Tongue (tissue), 2 donors: ENCODE data around the gene ZBTB8B. TPM values are rescaled to one million over a fixed set of nuclear protein-coding genes. Genes with fewer than 3 reads are reported as not detected.
"Not testable (repeated sequence)": the region's sequence is repeated elsewhere in the genome, so short reads cannot be mapped to it uniquely, and the experiment has no call there.

Source experiments
- DNase-seq: peaks from one replicate; pipeline ENCODE4 v3.0.0-alpha.2; 2015
- total RNA-seq: library from RNA; depleted of rRNA; stranded (reverse); fragments of >200 nt; gene quantifications from one replicate; pipeline ENCODE4 v1.2.3, GENCODE V29; 2014

Gene ZBTB8B
- total RNA-seq = under 0.01 TPM

DNA sequence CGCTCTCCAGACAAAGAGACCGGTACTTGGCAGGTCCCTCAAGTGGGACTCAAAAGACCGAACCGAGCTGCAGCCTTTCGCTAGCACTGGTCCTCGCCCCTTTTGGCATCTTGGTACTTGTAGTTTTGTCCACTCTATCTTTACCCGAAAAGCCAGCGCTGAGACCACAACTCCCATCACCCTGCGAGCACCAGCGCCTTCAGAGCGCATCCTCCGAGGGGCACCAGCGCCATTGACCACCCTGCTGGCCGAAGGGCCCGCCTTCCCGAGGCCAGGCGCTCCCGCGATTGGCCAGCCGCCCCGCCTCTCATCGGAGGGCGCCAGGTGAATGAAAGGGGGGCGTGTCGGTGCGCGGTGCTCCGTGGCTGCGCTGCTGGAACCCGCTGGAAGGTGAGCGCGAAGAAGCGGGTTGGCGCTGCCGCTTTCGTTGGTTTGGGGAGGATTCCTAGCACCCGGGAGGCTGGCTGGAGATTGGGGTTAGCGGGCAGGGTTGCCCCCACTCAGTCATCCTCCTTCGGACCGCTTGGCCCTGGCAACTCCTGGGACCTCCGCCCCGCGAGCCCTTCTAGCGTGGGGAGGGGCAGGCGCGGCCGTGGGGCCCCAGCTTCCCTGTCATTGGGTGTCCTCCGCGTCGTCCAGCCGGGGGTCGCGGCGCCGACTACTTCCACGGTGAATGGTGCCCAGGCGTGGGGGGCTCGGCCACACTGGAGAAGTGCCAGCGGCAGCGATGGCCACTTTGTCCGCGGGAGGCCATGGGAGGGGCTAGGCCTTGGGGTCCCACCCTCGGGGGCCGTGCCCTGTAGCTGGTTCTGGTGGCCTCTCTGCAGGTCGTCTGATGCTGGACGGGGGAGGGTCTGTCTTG lies at the start of gene ZBTB8B:
ZBTB8B (plus strand) TSS at position 357 of the 862 bp plus-strand sequence. CDS start 5,553 bp downstream, outside the sequence.
- DNase-seq = peak; percentile 95

DNA sequence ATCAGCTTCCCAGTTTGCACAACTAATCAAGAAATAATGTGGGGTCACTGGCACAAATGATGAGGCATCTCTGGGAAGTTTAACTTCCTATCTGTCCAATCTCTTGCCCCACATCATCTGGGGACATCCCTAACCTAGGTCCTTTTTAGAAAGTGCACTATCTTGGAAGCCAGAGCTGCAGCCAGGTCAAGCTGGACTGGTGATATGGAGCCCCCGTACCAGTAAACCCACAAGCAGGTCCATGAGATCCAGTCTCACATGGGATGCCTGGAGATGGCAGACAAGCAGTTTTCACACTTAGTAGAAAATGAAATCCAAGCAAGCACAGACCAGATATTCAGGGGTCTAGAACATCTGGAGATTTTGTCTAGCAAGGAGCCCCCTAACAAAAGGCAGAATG lies 43.1 kb upstream of the ZBTB8B start:
- no peak for DNase-seq

DNA sequence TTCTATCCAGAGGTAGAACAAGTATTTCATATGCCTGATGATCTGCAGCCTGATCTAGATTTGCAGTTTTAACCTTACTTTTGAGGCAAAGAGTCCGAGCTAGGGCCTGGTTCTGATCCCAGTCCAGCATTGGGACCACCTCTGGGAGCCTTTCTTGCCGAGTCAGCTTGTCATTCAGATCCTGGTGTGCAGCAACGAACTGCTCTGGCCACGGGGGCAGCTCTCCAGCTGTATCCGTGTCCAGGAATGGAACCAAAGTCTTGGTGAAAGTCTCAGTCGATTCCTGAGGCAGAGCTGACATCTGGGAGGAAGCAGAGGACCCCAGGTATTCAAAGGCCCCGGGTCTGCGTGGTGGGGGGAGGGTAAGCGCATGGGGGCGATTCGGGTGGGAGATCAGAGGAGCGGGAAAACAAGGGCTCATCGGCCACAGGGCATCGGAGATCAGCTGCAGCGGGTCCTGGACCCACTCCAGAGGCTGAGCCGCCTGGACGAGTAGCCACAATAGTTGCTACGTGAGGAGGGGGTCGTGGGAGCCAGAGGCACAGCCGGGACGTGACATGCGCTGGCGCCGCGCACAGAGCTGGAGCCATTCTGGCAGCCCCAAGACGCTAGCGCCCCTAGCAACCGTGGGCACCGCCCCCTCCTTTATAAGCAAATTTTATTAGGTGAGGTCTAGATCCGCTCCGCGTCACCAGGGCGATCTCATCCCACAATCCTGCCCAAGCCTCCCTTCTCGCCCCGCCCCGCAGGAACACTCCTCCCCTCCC lies 38.2 kb upstream of the ZBTB8B start:
- DNase-seq = peak; percentile 70

DNA sequence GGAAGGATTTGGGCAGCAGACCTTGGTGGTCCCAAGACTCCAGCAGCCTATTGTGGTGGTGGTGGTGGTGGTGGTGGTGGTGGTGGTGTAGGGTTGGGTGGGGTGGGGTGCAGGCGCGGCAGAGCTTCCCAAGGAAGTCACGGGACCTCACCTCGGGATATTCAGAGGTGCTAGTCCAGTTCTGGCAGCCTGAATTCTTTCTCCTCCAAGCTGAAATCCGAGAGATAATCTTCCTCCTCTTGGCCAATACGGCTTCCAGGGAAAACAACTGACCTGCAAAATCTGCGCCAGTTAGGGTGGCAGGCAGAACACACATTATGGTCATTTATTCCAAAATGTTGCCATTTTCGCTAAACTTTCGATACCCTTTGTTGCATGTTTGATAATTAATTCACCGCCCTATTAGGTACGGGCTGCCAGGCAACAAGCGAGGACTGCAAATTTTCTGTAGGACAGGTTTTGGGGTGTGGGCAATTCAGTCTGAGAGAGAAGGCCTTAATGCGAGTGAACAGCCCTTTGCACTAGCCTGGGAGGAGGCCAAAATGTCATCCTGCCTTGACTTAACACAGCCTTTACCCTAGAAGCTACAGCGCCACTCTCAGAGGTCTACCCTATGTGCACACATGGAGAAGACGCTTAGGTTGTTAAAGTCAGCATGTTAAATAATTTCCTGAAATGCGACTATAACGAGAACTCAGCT lies 37.5 kb upstream of the ZBTB8B start:
- no peak for DNase-seq

DNA sequence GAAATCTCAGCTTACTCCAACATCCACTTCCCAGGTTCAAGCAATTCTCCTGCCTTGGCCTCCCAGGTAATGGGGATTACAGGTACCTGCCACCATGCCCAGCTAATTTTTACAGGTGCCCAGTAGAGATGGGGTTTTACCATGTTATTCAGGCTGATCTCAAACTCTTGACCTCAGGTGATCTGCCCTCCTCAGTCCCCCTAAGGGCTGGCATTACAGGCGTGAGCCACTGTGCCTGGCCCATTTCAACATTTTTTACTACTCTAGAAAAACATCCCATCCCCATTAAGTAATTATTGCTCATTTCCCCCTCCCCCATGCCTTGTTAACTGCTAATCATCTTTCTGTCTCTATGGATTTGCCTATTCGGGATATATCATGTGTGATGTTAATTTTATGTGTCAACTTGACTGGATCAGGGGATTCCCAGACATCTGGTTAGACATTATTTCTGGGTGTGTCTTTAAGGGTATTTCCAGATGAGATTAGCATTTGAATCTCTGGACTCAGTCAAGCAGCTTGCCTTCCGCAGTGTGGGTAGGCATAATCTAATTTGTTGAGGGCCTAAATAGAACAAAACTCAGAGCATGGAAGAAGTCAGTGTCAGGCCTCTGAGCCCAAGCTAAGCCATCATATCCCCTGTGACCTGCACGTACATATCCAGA lies 33.0 kb upstream of the ZBTB8B start:
- DNase-seq = no peak

DNA sequence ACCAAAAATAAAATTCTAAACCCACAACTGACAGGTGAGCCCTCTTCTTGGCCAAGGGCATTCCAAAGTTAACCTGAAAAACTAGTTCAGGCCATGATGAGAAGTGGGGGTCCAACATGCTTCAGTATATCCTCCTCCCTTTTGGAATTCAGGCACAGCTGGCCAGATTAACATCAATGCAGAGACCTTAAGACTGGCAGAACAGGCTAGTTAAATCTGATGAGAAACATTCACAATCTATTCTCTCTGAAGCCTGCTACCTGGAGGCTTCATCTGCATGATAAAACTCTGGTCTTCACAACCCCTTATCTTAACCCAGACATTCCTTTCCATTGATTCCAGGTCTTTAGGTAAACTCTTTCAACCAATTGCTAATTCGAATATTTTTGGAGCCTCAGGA lies 26.7 kb upstream of the ZBTB8B start:
- no peak for DNase-seq

DNA sequence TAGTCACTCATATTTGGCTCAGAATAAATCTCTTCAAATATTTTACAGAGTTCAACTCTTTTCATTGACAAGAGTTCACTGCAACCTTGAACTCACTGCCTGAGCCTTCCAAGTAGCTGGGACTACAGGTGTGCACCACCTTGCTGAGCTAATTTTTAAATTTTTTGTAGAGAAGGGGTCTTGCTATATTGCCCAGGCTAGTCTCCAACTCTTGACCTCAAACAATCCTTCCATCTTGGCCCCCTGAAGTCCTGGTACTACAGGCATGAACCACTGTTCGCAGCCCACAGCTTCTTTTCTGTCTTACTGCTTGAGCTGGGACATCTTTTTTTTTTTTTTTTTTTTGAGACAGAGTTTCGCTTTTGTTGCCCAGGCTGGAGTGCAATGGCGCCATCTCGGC lies 26.1 kb upstream of the ZBTB8B start:
- not testable (repeated sequence) for DNase-seq

DNA sequence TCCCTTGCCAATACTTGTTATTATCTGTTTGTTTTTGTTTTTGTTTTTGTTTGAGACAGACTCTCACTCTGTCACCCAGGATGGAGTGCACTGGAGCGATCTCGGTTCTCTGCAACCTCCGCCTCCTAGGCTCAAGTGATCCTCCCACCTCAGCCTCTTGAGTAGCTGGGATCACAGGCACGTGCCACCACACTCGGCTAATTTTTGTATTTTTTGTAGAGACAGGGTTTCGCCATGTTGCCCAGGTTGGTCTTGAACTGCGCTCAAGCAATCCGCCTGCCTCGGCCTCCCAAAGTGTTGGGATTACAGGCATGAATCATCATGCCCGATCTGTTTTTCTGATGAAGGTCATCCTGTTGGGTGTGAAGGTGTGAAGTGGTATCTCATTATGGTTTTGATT lies 23.4 kb upstream of the ZBTB8B start:
- DNase-seq = not testable (repeated sequence)

DNA sequence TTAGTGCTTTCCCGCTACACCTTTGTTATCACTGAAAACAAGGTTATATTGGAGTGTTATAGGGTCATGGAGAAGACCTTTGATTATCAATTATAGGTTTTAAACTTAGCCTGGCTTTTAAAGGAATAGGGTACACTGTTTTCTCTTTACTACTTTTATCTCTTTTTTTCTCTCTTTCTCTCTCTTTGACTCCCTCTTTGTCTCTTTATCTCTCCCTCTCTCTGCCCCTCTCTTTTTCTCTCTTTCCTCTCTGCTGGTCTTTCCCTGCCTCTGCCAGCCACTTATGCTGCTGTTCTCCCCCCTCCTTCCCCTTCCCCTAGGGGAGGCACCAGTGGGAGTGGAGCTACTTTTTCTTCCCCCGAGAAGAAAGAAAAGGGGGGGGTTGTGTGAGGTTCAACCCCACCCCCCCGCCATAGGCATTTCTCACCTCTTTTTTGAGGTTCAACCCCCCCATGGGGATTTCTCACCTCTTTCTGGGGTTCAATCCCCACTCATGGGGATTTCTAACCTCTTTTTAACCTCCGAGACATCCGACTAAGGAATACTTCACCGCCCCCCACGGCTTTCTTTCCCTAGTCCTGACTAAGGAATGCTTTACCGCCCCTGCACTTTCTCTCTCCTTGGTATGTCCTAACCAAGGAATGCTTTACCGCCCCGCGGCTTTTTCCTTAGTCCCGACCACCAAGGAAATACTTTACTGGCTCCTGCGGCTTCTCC lies 17.2 kb upstream of the ZBTB8B start:
- DNase-seq = peak; percentile 17

DNA sequence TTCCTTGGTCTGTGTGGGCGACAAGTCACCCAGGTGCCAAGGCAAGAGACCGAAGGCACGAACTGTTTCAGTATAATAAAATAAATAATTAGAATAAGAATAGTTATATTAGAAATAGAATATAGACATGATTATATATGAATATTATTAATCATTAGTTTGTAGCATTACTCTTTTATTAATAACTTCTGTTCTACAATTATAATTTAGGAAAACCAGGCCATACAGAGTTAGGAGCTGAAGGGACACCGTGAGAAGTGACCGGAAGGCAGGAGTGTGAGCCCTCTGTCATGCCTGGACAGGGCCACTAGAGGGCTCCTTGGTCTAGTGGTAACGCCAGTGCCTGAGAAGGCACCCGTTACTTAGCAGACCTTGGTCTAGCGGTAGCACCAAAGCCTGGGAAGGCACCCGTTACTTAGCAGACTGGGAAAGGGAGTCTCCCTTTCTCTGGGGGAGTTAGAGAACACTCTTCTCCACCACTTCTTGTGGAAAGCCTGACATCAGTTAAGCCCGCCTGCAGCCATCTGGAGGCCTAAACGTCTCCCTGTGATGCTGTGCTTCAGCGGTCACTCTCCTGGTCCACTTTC lies 16.6 kb upstream of the ZBTB8B start:
- peak; percentile 67 for DNase-seq

DNA sequence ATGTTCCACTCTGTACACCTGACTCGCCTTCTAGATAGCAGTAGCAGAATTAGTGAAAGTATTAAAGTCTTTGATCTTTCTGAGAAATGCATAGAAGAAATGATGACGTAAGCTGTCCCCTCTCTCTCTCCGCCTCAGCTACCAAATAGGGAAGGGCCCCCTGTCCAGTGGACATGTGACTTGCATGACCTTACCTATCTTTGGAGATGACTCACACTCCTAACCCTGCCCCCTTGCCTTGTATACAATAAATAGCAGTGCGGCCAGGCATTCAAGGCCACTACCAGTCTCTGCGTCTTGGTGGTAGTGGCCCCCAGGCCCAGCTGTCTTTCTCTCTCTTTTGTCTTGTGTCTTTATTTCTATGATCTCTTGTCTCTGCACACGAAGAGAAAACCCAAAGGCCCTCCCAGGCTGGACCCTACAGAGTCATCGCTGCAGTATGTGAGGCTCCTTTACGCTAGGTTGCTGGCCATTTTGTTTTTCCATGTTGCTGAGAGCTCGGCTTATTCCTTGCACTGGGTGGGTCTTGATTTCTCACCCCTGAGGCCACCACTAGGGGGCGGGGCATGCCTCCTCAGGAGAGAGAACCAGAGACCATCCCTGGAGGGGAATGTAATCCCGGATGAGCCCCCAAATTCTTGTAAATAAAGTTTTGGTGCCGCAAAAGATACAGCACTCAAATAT lies 16.0 kb upstream of the ZBTB8B start:
- DNase-seq = no peak

DNA sequence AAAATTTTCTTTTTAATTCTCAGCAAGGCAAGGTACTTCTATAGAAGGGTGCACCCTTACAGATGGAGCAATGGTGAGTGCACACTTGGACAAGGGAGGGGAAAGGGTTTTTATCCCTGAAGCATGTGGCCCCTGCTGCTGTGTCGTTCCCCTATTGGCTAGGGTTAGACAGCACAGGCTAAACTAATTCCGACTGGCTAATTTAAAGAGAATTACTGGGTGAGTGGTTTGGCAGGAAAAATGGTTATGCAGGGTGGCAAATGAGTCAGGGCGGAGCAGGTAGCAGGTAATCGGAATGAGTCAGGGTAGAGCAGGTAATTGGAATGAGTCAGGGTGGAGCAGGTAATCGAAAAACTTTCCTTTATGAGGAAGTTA lies 15.4 kb upstream of the ZBTB8B start:
- DNase-seq = not testable (repeated sequence)

DNA sequence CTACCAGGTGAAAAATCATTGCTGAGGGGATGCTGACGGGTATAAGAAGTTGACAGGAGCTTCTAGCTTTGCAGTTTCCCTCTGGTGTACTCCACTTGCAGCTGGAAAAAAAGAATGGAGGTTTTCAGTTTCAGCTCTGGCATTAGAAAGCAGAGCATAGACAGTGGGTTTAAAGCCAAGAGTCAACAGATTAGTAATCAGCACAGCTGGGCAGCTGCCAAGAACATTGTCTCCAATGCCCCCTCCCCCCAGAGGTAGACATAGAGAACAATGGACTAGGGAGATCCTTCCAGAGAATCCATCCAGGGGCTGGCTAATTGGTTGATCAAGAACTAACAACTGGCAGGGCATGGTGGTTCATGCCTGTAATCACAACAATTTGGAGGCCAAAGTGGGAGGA lies 10.1 kb upstream of the ZBTB8B start:
- no peak for DNase-seq

DNA sequence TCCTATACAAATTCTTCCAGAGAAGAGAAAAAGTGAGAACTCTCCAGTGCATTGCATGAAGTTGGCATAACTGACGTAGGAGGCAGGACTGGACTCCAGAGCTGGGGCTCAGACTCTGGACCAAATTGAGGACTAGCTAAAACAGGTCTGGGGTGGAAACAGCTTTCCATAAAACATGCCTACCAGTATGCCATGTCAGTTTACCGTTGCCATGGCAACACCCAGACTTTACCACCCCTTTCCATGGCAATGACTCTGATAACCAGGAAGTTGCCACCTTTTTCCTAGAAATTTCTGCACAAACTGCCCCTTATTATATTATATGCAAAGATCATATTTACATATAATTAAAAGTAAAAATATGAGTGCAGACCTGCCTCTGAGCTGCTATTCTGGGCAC lies 8.9 kb upstream of the ZBTB8B start:
- DNase-seq = no peak

DNA sequence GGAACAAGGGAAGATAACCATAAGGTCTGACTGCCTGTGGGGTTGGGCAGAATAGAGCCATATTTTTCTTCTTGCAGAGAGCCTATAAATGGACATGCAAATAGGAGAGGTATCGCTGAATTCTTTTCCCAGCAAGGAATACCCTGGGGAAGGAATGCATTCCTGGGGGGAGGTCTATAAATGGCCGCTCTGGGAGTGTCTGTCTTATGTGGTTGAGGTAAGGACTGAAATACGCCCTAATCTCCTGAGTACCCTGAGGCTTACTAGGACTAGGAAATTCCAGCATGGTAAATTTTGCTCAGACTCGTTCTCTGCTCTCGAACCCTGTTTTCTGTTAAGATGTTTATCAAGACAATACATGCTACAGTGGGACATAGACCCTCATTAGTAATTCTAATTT lies 6.1 kb upstream of the ZBTB8B start:
- not testable (repeated sequence) for DNase-seq

DNA sequence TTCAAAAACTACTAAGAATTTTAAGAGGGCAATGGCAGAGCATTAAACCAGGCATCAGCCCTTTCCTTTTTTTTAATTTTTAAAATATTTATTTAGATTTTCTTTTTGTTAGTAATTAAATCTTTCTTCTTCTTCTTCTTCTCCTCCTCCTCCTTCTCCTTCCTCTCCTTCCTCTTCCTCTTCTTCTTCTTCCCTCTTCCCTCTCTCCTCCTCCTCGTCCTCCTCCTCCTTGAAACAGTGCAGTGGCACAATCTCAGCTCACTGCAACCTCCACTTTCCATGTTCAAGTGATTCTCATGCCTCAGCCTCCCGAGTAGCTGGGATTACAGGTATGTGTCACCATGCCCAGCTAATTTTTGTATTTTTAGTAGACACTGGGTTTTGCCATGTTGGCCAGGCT lies 1.9 kb upstream of the ZBTB8B start:
- DNase-seq = not testable (repeated sequence)

DNA sequence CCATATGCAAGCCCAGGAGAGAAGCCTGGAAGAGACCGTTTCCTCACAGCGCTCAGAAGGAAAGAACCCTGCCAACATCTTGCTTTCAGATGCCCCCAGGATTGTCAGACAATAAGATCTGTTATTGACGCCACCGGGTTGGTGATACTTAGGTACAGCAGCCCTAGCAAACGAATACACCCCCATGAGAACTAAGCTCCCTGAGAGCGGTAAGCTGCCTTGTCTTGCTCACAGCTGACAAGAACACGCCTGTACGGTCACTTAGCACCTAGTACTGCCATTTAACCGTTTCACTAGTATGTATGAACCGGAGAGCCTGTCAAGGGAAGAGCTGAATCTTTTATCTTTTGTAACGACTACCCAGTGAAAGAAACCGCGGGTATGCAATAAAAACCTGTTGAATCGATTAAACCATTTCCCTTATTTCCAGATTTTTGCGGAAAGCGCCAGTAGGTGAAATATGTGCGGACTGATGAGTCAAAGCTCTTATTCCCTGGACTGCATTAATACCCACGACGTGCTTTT lies 619 bp upstream of the ZBTB8B start:
- DNase-seq = peak; percentile 41

DNA sequence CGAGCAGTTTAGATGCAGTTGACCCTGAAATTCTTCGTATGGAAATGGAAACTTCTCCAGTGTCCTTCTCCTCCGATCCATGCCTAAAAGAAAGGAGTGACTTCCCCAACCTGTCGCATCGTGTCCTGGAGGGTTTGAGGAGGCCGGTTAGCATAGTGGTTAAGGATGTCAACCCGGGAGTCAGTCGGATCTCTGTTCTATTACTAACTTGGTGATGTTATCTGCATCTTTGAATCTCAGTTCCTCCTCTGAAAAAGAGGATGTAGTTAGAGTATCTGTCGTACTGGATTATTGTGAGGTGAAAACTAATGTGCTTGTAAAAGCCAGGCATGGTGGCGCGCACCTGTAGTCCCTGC lies 684 bp downstream of the ZBTB8B start:
- no peak for DNase-seq

DNA sequence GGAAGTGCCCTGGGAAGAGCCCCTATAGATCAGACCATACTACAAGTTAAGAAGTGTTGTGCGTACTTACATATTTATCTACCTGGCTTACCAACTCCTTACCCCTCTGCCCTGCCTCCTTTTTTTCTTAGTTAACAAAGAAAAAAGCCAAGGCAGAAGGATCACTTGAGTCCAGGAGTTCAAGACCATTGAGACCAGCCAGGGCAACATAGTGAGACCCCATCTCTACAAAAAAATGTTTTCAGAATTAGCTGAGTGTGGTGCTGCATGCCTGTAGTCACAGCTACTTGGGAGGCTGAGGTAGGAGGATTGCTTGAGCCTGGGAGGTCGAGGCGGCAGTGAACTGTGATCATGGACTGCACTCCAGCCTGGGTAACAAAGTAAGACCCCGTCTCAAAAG lies 1.9 kb downstream of the ZBTB8B start:
- no peak for DNase-seq

DNA sequence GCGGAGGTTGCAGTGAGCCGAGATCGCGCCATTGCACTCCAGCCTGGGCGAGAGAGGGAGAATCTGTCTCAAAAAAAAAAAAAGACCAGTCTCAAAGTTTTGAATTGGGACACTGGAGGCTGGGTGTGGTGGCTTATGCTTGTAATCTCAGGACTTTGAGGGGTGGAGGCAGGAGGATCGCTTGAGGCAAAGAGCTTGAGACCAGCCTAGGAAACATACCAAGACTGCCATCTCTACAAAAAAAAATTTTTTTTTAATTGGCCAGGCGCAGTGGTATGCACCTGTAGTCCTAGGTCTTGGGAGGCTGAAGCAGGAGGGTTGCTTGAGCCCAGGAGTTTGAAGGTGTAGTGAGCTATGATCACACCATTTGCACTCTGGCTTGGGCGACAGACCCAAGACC lies 3.9 kb downstream of the ZBTB8B start:
- DNase-seq = no peak

DNA sequence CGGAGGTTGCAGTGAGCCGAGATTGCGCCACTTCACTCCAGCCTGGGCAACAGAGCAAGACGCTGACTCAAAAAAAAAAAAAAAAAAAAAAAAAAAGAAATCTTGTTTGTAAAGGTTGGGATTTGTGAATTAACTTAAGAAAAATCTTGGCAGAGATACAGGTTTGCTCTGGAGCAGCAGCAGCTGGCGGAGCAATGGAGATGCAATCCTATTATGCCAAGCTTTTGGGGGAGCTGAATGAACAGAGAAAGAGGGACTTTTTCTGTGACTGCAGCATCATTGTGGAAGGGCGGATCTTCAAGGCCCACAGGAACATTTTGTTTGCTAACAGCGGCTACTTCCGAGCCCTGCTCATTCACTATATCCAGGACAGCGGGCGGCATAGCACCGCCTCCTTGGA lies 5.6 kb downstream of the ZBTB8B start:
- DNase-seq = peak; percentile 18
